ENCODE results near the gene FAM187B.

FAM187B gene

DNA sequence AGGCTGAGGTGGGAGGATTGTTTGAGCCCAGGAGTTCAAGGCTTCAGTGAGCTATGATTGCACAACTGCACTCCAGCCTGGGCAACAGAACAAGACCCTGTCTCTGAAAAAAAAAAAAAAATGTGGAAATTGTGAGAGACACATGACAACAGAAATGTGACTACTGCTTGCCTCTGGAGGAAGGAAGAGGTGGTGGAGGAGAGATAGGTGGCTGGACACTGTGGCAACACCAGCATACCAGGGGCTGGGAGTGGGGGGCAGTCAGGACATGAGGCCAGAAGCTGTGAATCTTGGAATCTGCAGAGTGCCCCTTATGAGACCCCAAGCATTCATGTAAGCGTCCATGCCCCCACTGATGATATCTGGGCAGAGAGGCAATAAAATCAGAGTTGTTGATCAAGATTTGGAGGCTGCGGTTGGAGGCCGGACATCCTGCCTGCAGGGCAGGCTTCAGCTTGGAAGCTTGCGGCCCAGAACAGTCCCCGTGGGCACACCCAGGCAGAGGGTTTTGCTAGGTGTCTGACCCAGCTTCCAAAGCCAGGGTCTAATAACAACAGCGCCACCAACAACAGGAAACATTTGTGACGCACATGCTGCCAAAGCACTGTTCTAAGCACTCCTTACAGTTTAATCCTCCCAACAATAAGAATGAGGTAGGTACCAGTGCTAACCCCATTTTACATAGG is 16.9 kb downstream of the FAM187B start:
- no peak for DNase-seq (ENCODE audit: low read depth in 1 of 2, low spot score in 1 of 2)
- Histone ChIP-seq H3K27me3 (ENCODE audit: insufficient read depth, poor library complexity, severe bottlenecking) (no peaks in the 10 kb centered on the region), H3K27ac (replicated peaks) (no peak overlapping the region), H3K4me3 (replicated peaks; ENCODE audit: insufficient read depth, low read length) (no peak overlapping the region)
- no peak for TF ChIP-seq POLR2AphosphoS5 (IDR thresholded peaks at IDR 0.05; ENCODE audit: low read depth)
- TF ChIP-seq, protein P1, sequence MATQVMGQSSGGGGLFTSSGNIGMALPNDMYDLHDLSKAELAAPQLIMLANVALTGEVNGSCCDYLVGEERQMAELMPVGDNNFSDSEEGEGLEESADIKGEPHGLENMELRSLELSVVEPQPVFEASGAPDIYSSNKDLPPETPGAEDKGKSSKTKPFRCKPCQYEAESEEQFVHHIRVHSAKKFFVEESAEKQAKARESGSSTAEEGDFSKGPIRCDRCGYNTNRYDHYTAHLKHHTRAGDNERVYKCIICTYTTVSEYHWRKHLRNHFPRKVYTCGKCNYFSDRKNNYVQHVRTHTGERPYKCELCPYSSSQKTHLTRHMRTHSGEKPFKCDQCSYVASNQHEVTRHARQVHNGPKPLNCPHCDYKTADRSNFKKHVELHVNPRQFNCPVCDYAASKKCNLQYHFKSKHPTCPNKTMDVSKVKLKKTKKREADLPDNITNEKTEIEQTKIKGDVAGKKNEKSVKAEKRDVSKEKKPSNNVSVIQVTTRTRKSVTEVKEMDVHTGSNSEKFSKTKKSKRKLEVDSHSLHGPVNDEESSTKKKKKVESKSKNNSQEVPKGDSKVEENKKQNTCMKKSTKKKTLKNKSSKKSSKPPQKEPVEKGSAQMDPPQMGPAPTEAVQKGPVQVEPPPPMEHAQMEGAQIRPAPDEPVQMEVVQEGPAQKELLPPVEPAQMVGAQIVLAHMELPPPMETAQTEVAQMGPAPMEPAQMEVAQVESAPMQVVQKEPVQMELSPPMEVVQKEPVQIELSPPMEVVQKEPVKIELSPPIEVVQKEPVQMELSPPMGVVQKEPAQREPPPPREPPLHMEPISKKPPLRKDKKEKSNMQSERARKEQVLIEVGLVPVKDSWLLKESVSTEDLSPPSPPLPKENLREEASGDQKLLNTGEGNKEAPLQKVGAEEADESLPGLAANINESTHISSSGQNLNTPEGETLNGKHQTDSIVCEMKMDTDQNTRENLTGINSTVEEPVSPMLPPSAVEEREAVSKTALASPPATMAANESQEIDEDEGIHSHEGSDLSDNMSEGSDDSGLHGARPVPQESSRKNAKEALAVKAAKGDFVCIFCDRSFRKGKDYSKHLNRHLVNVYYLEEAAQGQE (IDR thresholded peaks at IDR 0.05; ENCODE audit: insufficient replicate concordance, low read depth): no peak
- no peak for TF ChIP-seq SPI1 (IDR thresholded peaks at IDR 0.05; ENCODE audit: borderline replicate concordance, low read depth)
- no peak for TF ChIP-seq GABPA (IDR thresholded peaks at IDR 0.05; ENCODE audit: low read depth)
- TF ChIP-seq, protein P2, sequence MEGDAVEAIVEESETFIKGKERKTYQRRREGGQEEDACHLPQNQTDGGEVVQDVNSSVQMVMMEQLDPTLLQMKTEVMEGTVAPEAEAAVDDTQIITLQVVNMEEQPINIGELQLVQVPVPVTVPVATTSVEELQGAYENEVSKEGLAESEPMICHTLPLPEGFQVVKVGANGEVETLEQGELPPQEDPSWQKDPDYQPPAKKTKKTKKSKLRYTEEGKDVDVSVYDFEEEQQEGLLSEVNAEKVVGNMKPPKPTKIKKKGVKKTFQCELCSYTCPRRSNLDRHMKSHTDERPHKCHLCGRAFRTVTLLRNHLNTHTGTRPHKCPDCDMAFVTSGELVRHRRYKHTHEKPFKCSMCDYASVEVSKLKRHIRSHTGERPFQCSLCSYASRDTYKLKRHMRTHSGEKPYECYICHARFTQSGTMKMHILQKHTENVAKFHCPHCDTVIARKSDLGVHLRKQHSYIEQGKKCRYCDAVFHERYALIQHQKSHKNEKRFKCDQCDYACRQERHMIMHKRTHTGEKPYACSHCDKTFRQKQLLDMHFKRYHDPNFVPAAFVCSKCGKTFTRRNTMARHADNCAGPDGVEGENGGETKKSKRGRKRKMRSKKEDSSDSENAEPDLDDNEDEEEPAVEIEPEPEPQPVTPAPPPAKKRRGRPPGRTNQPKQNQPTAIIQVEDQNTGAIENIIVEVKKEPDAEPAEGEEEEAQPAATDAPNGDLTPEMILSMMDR (IDR thresholded peaks at IDR 0.05; ENCODE audit: insufficient read depth, low read length): no peak

DNA sequence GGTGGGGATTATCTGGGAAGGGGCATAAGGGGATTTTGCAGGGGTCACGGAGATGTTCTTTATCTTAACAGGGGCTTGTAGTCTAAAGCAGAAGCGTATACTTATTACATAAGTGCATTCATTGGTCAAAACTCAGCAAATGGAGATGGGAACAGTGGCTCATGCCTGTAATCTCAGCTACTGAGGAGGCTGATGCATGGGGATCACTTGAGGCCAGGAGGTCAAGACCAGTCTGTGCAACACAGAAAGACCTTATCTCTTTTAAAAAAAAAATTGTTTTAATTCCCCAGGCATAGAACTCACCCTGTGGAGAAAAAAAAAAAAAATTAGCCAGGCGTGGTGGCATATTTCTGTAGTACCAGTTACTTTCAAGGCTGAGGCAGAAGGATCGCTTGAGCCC is 18.9 kb downstream of the FAM187B start:
- Histone ChIP-seq H3K4me3 (replicated peaks; ENCODE audit: insufficient read depth, low read length) (no peak overlapping the region), H3K27ac (replicated peaks) (no peak overlapping the region), H3K27me3 (ENCODE audit: insufficient read depth, poor library complexity, severe bottlenecking) (no peaks in the 10 kb centered on the region)
- DNase-seq (ENCODE audit: low read depth in 1 of 2, low spot score in 1 of 2): no peak
- TF ChIP-seq, protein P1 (IDR thresholded peaks at IDR 0.05; ENCODE audit: insufficient replicate concordance, low read depth): no peak

DNA sequence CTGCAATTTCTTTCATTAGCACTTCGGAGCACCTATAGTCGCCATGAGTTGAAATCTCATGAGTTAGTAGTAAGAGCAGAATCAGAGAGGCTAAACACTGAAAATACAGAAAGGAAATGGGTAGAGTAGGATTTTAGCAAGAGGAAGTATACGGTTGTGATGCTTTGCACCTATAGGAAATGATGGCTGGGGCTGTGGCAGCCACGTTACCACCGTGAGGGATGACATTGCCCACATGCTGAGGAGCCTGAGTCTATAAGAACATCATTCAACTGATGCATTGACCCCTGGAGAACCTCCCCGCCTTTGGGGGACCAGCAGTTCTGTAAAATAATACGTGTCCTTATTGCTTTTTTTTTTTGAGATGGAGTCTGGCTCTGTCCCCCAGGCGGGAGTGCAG is 20.4 kb downstream of the FAM187B start:
- H3K27ac ChIP-seq (replicated peaks): no peak overlapping the region
- no peak overlapping the region for H3K4me3 ChIP-seq (replicated peaks; ENCODE audit: insufficient read depth, low read length)
- no peak for DNase-seq (ENCODE audit: low read depth in 1 of 2, low spot score in 1 of 2)
- no peak for TF ChIP-seq GABPA (IDR thresholded peaks at IDR 0.05; ENCODE audit: low read depth)
- TF ChIP-seq SPI1 (IDR thresholded peaks at IDR 0.05; ENCODE audit: borderline replicate concordance, low read depth): no peak
- TF ChIP-seq, protein P1 (IDR thresholded peaks at IDR 0.05; ENCODE audit: insufficient replicate concordance, low read depth): no peak
- TF ChIP-seq, protein P2 (IDR thresholded peaks at IDR 0.05; ENCODE audit: insufficient read depth, low read length): no peak
- TF ChIP-seq POLR2AphosphoS5 (IDR thresholded peaks at IDR 0.05; ENCODE audit: low read depth): no peak
- no peaks in the 10 kb centered on the region for H3K27me3 ChIP-seq (ENCODE audit: insufficient read depth, poor library complexity, severe bottlenecking)

All from HL-60 (cell line).